UCSD-AML1 (cell line): ENCODE results near the gene SUPT7L.
A peak's percentile ranks its signal among the peaks of the same experiment; 100 is the strongest.
"Not testable (repeated sequence)": the region's sequence is repeated elsewhere in the genome, so short reads cannot be mapped to it uniquely, and the experiment has no call there.

ENCODE experiments used
- DNase-seq: peaks from one replicate; lab custom pipeline; 2025; ENCODE audit not compliant: unreplicated experiment; lab: John Stamatoyannopoulos, UW

SUPT7L gene

GRCh38 chr2:27638709-27639108 lies 24.7 kb downstream of the SUPT7L start:
- no peak for DNase-seq

GRCh38 chr2:27638037-27638637 lies 25.3 kb downstream of the SUPT7L start:
- no peak for DNase-seq

- no peak for DNase-seq
These were observed 26.6 kb downstream of the SUPT7L start for GRCh38 chr2:27636766-27637165.

DNA sequence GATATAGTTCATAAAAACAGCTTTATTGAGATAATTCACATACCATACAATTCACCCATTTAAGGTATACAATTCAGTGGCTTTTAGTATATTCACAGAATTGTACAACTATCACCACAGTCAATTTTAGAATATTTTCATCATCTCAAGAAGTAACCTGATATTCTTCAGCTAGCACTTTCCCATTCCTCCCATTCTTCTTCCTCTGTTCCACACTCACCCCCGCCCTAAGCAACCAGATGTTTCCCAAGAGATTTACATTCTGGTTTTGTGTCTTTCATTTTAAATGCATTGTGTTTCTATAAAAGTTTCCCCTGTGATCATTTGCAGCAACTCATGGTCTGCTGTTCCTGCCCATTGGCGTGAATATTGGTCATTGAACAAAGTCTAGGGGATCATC lies 29.1 kb downstream of the SUPT7L start:
- DNase-seq, result no peak

DNA sequence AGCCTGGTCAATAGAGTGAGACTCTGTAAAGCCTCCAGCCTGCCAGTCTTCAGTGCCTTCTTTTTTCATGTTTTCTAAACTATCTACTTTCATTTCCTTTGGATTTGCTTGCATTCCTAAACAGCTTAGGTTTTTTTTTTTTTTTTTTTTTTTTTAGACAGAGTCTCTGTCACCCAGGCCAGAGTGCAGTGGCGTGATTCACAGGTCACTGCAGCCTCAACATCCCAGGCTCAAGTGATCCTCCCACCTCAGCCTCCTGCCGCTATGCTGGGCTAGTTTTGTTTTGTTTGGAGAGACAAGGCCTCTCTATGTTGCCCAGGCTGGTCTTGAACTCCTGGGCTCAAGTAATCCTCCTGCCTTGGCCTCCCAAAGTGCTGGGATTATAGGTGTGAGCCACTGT lies 33.2 kb downstream of the SUPT7L start:
- DNase-seq, result not testable (repeated sequence)

- DNase-seq, result peak; percentile 91
These were observed 34.4 kb downstream of the SUPT7L start, which contains the start of the genes CCDC121 and GPN1 for GRCh38 chr2:27628767-27629709. Gene CCDC121 (minus strand): TSS chr2:27629012. CDS start chr2:27627799, 1,213 bp downstream. Gene GPN1 (plus strand): TSS chr2:27629050. CDS start chr2:27629059, 9 bp downstream.

DNA sequence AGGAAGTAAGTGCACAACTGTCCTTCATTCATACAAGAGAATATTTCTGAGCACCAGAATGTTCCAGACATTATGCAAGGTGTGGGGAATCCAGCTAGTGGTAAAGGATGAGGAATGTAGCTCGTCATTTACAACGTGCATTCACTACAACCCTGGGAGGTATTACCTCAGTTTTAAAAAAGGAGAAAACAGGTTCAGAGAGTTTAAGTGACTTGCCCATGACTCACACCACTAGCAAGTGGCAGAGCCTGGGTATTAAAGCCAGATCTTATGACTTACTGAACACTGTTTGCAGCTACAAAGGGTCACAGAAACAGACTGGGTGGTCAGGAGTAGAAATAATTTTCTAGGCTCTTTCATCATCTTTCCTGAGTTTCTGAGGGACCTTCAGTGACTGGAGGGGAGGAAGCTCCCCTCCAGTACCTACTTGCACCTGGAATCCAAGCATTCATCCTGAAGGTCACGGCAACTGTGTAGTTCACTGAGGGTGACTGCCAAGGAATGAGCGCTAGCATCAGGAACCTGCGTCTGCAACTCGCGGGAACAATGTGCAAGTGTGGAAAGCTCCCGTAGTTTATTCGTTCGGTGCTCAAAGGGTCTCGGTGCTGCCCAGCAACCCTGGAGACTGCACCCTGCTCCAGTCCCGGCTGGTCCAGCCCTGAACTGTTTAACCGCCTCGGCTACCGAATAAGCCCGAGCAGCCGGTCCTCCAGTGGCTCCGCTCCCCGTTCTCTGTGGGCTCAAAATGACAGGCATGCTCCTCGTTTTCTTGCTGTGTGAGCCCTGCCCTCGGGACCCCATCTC lies 35.2 kb downstream of the SUPT7L start:
- no peak for DNase-seq

DNA sequence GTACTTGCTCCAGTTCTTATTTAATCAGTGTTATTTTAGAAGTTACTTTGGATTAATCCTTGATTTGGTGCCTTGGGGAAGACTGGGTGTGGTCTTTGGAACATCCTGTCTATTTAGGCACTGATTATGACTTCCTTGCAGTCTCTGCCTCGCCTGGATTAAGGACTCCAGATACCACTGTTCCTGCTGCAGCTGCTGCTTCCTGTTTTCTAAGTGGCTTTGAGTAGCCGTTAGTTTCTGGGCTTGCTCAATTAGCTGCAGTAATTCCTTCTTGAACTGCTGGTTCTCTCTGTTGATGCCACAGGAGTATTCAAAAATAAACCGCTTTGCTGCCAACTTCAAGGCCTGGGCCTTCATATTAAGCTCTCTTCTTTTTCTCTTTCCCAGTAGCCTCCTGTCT lies 36.5 kb downstream of the SUPT7L start:
- DNase-seq, result peak; percentile 14

DNA sequence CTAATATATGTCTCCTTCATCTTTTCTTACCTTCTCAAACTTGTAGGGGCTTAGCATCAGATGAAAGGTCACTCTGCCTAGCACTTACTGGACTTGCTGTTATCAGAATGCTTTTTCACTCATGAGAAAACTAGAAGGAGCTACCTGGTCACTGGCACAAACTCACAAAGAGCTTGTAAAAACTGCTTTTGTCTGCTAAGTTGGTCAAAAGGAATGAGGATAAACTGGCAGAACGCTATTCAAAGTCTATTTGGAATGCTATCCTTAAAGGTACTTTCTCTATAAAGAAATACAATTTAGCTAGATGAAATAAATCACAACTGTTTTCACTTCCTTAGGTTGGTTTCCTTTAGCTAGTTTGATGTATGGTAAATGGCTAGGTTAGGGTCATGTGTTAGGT lies 37.1 kb downstream of the SUPT7L start:
- DNase-seq, result not testable (repeated sequence)

DNA sequence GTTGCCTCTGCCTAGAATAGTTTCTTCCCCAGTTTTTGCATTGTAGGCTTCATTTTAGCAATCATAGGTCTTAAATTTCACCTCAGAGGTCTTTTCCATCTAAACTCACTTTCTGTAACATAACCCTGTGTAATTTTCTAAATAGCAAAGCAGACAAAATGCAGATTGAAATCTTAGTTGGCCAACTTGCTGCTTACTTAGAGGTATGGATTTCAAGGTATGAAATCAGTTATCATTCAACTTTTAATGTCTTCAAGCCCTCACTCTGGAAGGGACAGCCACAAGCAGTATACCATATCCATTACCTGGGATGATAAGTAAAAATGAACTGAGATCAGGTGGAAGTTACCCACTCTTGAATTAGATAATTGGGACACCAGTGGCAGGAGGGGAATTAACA lies 38.5 kb downstream of the SUPT7L start:
- no peak for DNase-seq

DNA sequence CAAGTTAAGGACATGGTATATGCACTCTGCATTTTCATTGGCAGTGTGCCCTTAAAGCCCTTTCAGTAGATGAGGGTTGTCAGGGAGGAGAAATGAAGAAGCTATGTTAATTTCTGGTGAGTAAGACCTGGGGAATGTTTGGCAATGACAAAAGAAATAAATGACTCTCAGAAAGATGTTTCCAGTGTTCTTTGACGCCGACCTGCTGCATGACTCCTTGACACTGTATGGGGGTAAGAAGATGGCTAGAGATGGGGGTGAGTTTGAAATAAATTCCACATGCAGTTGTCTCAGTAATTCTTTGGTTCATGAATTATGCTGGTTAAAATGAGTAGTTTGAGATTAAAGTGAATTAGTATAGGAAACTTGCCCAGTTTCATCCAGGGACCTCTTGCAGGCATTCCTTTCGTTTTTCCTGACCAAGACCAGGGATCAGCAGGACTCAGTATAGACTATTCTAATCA lies 40.5 kb downstream of the SUPT7L start:
- DNase-seq, result no peak

DNA sequence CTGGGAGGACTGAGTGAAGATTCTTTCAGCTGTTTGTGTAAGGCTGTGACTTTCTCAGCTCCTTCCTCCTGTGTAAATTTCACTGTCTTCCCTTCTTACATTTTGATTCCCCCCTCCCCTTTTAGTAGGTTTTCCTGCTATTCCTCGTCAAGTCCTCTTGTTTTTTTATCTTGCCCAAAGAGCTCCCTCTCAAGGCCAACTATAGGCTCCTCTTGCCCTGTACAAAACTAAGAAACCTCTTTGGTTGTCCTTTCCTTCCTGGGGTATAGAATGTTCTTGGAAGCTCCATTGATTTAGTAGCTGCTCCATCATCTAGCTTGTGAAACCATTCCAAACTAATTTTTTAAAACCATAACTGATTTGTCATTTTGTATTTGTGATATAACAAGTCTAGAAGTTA lies 41.9 kb downstream of the SUPT7L start:
- DNase-seq, result no peak

DNA sequence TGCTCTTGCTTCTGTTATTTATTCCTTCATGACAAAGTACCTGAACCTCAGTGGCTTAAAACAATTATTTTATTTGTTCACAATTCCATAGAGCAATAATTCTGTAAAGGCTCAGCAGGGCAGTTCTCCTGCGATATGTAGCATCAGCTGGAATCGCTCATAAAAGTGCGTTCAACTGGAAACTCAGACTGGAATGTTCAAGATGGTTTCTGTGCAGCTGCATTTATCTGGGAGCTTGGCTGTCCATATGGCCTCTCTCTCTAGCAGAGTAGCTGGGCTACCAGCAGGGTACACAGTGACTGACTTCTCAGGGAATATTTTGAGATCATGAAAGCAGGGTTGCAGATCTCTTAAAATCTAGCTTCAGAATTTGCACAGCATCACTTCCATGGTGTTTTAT lies 48.1 kb downstream of the SUPT7L start:
- DNase-seq, result no peak

DNA sequence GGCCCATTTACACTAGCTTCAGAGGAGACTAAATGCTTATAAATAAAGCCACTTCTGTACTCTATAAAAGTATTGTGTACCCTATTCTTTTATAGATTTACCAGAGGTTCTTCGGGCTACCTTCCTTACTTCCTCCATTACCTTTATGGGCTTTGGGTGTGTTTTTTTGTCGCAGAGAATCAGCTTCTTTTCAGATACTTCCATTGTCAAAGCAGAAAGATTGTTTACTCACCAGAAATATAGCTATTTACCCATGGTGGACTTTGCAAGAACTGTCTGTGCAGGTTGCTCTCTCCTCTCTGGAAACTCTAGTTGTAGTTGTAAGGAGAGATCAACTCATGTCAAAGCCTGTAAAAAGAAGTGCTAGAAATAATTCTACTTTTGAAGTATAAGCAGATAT lies 49.4 kb downstream of the SUPT7L start:
- no peak for DNase-seq

DNA sequence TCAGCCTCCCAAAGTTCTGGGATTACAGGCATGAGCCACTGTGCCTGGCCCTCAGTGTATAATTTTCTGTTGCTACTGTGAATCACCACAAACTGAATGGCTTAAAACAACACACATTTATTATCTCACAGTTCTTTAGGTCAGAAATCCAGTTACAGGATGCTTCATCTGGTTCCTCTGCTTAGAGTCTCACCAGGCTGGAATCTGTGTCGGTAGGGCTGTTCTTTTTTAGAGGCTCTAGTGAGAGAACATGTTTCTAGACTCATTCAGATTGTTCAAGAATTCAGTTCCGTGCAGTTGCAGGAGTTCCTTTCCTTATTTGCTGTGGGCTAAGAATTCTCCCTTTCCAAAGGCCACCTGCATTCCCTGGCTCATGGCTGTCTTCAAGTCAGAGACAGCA lies 56.8 kb downstream of the SUPT7L start:
- no peak for DNase-seq
